ENCODE data around the gene CHST10. TPM values are rescaled to one million over a fixed set of nuclear protein-coding genes. Genes with fewer than 3 reads are reported as not detected.

CHST10 gene
- total RNA-seq, 1 experiment from 2014 or later, result 24.4 TPM

- no peak overlapping the region for H3K4me3 Mint-ChIP-seq
- TF ChIP-seq NFATC4 (CRISPR knock-in tag; IDR thresholded peaks at IDR 0.05) (no peak), ZNF416 (CRISPR knock-in tag; IDR thresholded peaks at IDR 0.05) (no peak), ERG (CRISPR knock-in tag; IDR thresholded peaks at IDR 0.05) (no peak), ZNF671 (CRISPR knock-in tag; IDR thresholded peaks at IDR 0.05) (no peak), AR (CRISPR knock-in tag; IDR thresholded peaks at IDR 0.05) (no peak), HMGA2 (CRISPR knock-in tag; IDR thresholded peaks at IDR 0.05) (no peak), CTCF (IDR thresholded peaks at IDR 0.05) (no peak), FOXP4 (CRISPR knock-in tag; IDR thresholded peaks at IDR 0.05) (no peak), CDX4 (CRISPR knock-in tag; IDR thresholded peaks at IDR 0.05; ENCODE audit: borderline replicate concordance) (no peak), MXD4 (CRISPR knock-in tag; IDR thresholded peaks at IDR 0.05; ENCODE audit: borderline replicate concordance) (no peak), ZBTB21 (CRISPR knock-in tag; IDR thresholded peaks at IDR 0.05; ENCODE audit: borderline replicate concordance) (no peak), ELF4 (CRISPR knock-in tag; IDR thresholded peaks at IDR 0.05; ENCODE audit: low read depth) (no peak), IRF2 (CRISPR knock-in tag; IDR thresholded peaks at IDR 0.05; ENCODE audit: borderline replicate concordance, low read depth) (no peak), TP53 (CRISPR knock-in tag; IDR thresholded peaks at IDR 0.05) (no peak), SP1 (CRISPR knock-in tag; conservative IDR thresholded peaks at IDR 0.05) (no peak), ZBTB43 (CRISPR knock-in tag; IDR thresholded peaks at IDR 0.05) (no peak), FOXP1 (CRISPR knock-in tag; IDR thresholded peaks at IDR 0.05; ENCODE audit: borderline replicate concordance) (no peak), ZNF232 (CRISPR knock-in tag; IDR thresholded peaks at IDR 0.05) (no peak), ZNF512 (CRISPR knock-in tag; IDR thresholded peaks at IDR 0.05; ENCODE audit: borderline replicate concordance) (no peak)
- no peaks in the 10 kb centered on the region for H3K27me3 Mint-ChIP-seq (ENCODE audit: low read depth)
- ChIA-PET CTCF (interaction anchor here (0.7 to 1.4 kb wide), 4 partner anchors 8 to 310 kb away, joined by 3 to 4 read pairs (median 4); partner anchors contain the start of gene PDCL3), POLR2A (interaction anchor here (0.6 kb wide), 1 partner anchor 101 kb away, joined by 4 read pairs; no protein-coding TSS in a partner anchor)
- peaks cover 22% of the 10 kb centered on the region for H3K9me3 Mint-ChIP-seq
- H3K4me1 Mint-ChIP-seq, result peaks cover 11% of the 10 kb centered on the region
- ATAC-seq, result no peak
- DNase-seq (ENCODE audit: low spot score), result no peak
- H3K36me3 Mint-ChIP-seq, result no peaks in the 10 kb centered on the region; the same call in 1 of the 2 replicates
- no peak overlapping the region for H3K27ac Mint-ChIP-seq
Observed at GRCh38 chr2:100425107-100425506, 7.6 kb upstream of the CHST10 start.

All from WTC11 (cell line).